HG02981 (cell line): Measurements from ENCODE around the gene CPNE9.

Experiments
- ATAC-seq: cut with Tn5 transposase; IDR thresholded peaks from one replicate; pipeline ENCODE4 v1.9.1; 2021; ENCODE audit warnings: mild to moderate bottlenecking, moderate library complexity; ENCODE audit not compliant: unreplicated experiment

CPNE9 gene

GRCh38 chr3:9776896-9777693 lies 73.5 kb downstream of the CPNE9 start:
- ATAC-seq, result no peak

GRCh38 chr3:9777694-9778021 lies 74.0 kb downstream of the CPNE9 start:
- ATAC-seq, result no peak

- no peak for ATAC-seq
These were observed 74.8 kb downstream of the CPNE9 start for GRCh38 chr3:9778143-9779074.

- ATAC-seq, result no peak
These were observed 75.5 kb downstream of the CPNE9 start for GRCh38 chr3:9779075-9779593.
